ENCODE results near the gene FMNL1.

The FMNL1 gene

DNA sequence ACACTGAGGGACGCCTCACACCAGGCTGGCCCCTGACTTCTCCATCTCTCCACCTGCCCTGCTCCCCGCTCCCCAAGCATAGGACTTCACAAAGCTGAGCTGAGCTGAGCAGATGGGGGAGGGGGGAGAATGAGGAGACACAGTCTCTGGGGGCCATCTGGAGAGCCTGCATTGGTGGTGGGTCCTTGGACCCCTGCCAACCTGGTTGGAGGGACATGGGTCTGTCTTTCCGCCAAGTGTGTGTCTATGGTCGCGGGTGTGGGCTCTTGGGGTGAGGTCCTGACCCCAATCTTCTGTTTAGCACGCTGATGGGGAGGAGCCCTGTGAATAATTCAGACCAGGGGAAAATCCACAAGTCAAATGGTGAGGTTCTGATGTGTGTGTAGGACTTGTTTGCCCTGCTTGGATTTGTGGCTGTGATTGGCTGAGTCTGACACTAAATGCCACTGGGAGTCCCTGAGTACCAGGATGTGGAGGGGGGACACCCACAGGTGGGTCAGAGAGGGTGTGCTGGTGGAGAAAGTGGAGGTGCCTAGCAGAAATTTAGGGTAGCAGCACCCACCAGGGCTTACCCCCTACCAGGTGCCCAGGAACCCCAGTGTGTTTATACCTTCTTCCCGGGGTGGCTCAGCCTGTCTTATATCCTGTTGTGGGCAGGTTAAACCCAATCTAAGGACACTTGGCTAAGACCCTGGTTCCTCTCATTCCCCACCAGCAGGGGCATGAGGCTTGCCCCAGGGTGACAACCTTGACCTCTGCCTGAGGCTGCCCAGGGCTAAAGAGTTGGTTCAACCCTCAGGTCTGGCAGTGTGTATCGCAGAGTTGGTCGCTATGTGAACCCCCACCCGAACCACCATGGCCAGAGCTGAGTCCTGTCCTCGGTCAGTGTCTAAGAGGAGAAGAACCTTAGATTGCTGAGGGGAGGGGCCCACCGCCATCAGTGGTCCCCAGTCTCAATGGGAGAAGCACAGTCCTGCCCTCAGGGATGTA lies 2.1 kb downstream of the FMNL1 start:
- DNase-seq, result peak; percentile 70 to 79

DNA sequence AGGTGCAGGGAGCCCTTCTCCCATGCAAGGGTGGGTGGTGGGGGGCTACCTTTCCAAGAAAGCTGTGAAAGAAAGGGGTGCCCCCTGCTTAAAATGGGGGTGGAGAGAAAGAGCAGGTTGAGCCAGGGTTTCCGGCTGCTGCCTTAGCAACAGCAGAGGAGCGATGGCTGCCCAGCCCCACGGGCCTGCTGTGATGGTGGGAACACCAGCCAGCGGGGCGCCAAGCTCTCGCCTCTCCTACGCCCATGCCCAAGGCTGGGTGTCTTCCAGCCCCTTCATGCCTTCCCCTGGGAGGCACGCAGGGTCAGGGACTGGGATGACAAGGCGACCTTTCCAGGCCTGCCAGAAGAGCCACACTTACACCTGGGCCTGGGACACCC lies 3.0 kb downstream of the FMNL1 start:
- peak; percentile 49 to 57 for DNase-seq

- peak; percentile 72 to 81 for DNase-seq
Measured at GRCh38 chr17:45225051-45225700, 3.5 kb downstream of the FMNL1 start.

GRCh38 chr17:45225964-45226530 lies 4.4 kb downstream of the FMNL1 start:
- DNase-seq, result peak; percentile 97 to 98

- no peak for DNase-seq
Measured at GRCh38 chr17:45226576-45226975, 4.9 kb downstream of the FMNL1 start.

DNA sequence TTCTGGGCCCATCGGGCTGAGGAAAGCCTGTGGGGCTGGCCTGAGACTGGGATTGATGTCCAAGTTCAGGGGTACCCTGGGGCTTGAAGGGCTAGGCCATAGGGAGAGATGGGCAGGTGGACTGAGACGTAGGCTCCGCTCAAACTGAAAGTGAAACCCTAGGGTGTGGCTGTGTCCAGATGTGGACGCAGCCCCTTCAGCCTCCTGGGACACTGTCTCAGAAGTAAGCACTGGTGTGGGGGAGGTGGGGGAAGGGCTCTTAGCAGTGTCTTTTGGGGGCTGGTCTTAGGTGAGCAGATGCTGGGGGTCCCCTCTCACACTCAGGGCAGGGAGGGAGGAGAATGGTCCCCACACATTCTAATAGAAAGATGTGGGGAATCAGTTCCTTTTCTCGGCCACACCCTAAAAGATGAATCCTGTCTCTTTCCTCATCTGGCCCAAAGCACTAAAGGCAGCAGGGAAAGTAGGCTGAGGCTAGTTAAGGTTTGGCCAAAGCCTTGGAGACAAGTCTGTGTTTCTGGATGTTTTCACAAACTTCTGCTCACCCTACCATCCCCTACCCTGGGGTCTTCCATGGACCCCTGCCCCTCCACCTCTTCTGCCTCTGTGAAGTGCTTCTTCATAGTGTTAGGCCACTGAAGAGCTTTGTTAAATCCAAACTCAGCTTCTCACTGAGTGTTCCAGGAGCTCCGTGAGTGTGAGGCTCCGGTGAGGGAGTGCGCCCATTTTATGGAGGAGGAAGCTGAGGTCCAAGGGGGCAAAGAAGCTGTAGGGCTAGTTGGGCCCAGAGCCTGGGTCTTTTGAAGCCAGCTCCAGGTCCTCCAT lies 5.6 kb downstream of the FMNL1 start:
- peak; percentile 55 to 60 for DNase-seq

GRCh38 chr17:45227926-45228762 lies 6.5 kb downstream of the FMNL1 start:
- DNase-seq, result peak; percentile 62 to 68

DNA sequence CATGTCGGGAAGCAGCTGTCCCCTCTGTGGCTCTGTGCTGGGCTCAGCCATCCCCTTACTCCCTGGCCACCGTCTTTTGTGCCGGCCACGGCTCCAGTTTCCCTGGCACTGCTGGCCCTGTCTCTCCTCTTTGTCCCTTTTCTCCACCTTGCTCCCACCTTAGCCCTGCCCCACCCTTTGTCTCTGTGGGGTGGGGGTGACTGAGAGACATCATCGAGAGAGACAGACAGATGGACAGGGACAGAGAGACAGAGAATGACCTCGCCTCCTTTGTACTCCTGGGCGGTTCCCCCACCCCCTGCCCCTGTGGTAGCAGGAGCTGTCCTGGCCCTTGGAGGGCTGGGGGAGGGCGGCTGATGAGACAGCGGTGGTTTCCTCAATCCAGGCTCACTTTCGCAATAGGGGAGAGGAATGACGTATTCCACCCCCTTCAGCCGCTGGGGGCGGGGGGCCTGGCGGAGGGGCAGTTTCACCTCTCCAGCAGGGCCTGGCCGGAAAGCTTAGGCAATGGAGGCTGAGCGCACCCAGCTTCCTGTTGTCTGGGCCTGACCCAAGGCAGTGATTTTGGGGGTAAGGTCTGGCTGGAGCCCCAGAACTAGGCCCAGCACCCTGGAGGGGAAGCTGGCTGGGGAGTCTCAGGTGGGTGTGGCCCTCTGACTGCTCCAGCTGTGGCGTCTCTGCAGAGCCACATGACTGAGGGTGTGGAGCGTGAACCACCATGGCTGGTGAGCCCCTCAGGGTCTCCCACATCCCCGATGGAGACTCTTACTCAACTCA lies 7.3 kb downstream of the FMNL1 start:
- peak; percentile 93 to 97 for DNase-seq

GRCh38 chr17:45229681-45230409 lies 8.2 kb downstream of the FMNL1 start:
- peak; percentile 67 to 79 for DNase-seq

DNA sequence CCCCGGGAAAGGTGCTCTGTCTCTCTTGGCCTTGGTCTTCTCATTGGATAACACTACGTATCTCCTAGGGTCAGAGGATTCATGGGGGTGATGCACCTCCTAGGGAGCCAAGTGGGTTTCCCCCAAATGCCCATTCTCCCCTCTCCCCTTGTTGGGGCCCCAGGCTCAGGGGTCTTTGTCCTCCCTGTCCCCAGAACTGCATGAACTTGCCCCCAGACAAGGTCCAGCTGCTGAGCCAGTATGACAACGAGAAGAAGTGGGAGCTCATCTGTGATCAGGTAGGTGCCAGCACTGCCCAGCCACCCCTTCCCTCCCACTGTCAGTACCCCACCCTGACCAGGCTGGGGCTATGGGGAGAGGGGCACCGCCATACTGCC lies 8.7 kb downstream of the FMNL1 start:
- DNase-seq, result no peak

- peak in 1 of 2 experiments; percentile 41 for DNase-seq
Measured at GRCh38 chr17:45230787-45231480, 9.2 kb downstream of the FMNL1 start.

DNA sequence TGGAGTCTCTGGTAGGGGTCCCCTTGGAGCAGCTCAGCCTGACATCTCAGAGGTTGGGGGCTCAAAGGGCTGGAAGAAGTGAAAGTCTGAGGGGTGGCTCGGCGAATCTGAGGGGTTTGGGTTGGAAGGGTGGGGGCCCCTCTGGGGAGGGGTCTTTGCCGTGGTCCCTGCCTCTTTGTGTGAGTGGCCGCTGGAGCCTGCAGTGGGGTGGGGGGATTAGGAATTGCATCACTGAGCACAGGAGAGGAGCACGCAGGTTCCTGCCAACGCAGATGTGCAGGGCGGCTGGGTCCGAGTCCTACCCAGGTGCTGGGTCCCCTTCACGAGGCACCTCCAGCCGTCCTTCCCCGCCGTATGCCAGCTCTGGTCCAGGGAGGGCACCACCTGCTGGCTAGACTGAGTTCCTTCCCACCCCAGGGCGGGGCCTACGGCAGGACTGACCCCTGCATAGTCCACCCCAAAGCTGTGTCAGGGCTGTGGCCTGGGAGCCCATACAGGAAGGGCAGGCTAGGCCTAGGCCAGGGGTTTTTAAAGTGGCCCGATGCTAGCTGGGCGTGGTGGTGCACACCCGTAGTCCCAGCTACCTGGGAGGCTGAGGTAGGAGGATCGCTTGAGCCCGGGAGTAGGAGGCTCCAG lies 9.9 kb downstream of the FMNL1 start:
- DNase-seq, result peak; percentile 44 to 58

DNA sequence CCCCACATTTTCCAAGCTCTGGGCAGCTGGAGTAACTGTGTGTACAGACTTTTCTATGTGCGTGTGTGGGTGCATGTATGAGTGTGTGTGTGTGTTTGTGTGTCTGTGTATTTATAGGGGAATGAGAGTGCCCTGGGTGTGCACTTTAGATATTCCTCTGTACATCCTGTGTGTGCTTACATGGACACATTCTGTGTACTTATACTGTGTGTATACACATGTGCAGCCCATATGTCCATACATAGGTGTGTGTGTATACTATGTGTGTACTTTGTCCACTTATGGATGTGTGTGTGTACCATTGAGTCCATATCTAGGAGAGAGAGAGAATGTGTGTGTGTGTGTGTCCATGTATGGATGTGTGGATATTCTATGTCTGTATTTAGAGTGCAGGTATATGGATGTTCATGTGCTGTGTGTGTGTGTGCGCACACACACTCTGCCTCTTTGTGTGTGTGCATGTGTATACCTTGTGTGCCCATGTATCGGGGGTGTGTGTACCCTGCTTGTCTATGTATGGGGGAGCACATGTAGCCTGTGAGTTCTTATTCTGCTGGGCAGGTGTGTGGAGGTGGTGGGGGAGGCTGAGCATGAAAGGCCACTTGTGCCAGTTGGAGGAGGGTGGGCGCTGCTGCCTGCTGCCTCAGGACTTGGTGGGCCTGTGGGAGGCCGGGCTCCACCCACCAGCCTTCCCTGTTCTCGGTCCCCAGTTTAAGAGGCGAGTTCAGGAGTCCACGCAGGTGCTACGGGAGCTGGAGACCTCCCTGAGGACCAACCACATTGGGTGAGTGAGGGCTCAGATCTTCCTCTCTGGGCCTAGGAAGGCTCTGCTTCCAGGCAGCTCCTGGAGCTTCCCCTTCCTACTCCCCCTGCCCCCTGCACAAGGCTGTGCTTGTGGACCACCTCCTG lies 11.1 kb downstream of the FMNL1 start:
- no peak for DNase-seq

GRCh38 chr17:45233423-45233924 lies 11.8 kb downstream of the FMNL1 start:
- no peak for DNase-seq

DNA sequence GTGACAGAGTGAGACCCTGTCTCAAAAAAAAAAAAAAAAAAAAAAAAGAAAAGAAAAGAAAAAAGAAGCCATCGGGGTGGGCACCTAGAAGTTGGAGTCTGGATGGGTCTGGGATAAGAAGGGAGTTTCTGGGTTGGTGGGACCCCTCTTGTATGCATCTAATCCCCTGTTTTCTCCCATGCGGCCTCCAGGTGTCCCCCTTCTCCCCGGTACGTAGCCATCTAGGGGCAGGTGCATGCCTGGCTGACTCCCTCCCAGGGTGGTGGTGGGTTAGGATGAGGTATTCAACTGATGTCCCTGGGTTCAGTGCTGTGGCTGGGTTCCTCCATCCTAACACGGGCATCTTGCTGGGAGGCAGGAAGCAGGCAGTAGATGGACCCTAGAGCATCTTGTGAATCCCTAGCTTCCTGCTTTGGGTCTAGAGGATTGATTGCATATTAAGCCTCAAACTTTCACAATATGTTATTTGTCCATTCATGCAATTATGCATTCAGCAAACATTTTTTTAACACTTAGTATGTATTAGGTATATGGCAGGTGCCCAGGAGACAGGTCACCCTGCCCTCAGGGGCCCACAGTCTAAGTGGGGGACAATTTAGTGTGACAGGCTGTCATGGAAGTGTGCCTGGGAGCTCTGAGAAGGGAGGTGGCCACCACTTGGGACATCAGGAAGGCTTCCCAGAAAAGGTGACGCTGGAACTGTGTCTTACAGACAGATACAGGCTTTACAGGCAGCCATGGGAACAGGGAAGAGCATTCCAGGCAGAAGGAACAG lies 13.1 kb downstream of the FMNL1 start:
- DNase-seq, result peak; percentile 47 to 54

DNA sequence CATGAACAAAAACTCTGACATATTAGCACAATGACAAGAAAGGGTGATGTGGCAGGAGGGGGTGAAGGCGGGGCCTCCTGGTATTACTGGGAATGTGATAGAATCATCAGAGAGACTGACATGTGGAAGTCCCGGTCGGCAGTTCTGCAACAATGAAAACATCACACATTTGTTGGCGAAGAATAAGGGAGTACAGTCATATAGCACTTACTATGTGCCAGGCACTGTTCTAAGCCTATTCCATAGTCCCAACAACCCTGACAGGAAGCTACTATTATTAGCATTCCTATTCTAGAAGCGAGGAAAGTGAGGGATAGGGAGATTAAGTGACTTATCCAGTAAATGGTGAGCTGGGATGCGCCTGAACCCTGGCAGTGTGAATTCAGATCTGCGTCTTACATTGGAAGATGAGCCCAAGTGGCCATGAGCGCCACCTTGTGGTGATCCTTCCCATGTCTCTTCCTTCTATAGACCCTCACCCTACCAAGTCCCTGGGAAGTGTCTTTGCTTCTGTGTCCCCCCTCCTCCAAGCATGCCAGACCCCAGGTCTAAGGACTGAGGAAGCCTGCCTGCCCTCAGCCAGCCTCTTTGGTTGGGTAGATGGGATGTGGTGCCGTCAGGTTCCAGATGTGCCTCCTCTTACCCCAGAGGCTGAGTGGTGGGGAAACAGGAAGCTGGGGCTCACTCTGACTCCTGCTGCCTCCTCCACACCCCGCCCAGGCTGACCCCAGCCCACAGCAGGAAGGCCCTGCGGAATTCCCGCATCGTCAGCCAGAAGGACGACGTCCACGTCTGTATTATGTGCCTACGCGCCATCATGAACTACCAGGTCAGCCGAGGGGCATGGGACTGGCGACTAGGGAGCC lies 14.0 kb downstream of the FMNL1 start:
- peak; percentile 86 to 87 for DNase-seq
